ENCODE results near the gene AMIGO3.

The AMIGO3 gene

DNA sequence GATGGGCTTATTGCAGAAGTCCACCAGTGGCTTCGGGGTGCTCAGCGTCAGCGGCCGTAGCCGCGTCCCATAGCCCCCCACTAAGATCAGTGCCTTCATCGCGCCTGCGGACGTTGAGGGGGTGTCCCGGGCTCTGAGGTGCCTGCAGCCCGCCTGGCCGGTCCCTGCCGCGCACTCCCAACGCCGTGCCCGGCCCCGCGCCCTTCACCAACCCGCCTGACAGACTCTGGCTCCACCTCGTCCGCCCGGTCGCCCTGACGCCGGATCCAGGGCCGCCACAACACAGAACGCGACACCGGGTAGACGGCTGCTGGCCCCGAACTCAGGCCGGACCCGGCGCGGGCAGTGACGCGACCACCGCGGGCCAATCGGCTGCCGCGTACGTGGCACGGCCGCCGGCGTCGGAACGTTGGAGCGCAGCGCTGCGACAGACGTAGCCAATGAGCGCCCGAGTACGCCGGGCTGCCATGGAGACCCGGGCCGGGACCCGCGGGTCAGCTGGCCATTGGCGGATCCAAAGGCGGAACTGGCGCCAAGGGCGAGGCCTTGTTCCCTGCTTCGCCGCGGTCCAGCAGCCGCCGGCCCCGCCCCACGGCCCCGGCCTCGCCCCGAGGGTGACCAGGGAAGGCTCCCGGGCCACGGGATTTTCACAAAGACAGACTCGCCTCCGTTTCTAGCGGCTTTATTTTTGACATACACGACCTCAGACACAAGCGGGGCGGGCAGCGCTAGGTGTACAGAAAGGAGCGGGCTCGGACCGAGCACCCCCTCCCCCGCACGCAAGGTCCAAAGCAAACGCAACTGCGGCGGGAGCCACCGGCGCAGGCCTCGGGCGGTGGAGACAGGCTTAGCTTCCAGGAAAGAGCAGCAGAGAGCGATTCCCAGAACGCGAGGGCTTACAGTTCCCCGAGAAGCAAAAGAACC is 4.4 kb upstream of the AMIGO3 start, which contains the start of gene GMPPB:
GMPPB (minus strand) TSS at position 324 of the 924 bp plus-strand sequence; CDS start at position 99, 225 bp downstream.
- peak; percentile 95 for DNase-seq

- DNase-seq = peak; percentile 67
Measured at GRCh38 chr3:49723296-49723627, 3.8 kb upstream of the AMIGO3 start.

- no peak for DNase-seq
Measured at GRCh38 chr3:49722896-49723295, 3.4 kb upstream of the AMIGO3 start.

DNA sequence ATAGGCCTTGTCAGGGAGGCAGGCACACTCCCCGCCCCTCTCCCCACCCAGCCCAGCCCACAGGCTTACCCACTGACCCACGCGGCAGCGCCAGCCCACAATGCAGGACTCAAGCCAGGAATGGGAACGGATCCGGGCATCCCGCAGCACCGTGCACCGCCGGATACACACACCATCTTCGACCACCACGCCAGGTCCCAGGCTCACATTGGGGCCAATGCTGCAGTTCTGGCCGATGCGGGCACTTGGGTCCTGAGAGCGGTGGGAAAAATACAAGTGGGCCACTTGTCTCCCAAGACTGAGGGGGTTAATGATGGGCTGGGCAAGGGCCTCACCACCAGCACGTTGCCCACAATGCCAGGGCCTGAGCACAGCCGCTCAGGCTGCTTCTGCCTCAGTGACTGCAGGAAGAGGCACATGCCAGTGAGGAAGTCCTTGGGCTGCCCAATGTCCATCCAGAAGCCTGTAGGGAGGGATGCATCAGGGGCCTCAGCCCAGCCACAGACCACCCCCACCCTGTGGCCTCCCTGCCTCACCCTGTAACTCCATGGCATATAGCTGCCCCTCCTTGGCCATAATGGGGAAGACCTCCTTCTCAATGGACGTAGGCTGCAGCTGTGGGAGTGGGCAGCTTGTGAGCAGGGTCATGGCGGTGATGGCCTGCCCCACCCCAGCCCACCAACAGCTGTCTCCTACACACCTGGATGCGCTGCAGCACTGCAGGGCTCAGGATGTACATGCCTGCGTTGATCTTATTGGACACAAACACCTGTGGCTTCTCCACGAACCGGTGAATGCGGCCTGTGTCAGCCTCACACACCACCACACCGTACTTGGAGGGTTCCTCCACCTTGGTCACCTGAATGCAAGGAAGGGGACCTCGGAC is 2.7 kb upstream of the AMIGO3 start:
- DNase-seq = no peak

DNA sequence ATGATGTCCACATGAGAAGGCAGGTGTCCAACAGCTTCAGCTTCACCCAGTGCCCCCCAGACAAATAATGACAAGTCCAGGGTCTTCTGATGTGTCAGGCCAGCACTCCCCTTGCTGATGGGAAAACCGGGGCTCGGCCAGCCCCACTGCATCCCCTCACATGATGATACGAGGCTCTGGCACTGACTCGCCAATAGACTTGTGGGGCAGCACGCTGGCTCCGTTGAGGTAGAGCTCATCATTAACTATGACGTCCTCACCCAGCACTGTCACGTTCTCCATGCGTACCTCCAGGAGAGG is 2.1 kb upstream of the AMIGO3 start:
- no peak for DNase-seq

DNA sequence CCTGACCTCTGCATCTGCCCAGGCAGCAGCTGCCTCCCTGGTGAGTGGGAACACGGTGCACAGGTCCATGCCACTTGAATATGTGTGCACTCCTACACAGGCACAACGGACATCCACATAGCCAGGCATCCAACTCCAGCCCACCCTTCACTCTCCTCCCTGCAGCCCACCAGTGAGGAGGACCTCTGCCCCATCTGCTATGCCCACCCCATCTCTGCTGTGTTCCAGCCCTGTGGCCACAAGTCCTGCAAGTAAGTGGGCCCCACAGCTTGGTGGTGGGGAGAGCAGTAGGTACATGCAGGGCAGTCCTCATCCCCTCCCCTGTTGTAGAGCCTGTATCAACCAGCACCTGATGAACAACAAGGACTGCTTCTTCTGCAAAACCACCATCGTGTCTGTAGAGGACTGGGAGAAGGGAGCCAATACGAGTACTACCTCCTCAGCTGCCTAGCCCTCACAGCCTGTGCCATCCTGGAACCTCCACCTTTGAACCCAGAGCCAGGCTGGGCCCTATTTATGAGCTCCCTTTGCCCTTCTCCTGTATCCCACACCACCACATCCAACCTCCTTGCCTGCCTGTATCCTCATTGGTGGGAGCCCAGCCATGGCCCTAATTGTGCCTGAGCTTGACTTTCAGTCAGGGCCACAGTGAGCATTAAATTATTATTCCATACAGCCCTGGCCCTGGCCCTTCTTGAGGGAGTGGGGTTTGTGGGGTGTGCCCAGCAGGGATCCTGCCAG is 1.5 kb upstream of the AMIGO3 start:
- no peak for DNase-seq

- DNase-seq = no peak
Measured at GRCh38 chr3:49718858-49719213, 648 bp downstream of the AMIGO3 start.

DNA sequence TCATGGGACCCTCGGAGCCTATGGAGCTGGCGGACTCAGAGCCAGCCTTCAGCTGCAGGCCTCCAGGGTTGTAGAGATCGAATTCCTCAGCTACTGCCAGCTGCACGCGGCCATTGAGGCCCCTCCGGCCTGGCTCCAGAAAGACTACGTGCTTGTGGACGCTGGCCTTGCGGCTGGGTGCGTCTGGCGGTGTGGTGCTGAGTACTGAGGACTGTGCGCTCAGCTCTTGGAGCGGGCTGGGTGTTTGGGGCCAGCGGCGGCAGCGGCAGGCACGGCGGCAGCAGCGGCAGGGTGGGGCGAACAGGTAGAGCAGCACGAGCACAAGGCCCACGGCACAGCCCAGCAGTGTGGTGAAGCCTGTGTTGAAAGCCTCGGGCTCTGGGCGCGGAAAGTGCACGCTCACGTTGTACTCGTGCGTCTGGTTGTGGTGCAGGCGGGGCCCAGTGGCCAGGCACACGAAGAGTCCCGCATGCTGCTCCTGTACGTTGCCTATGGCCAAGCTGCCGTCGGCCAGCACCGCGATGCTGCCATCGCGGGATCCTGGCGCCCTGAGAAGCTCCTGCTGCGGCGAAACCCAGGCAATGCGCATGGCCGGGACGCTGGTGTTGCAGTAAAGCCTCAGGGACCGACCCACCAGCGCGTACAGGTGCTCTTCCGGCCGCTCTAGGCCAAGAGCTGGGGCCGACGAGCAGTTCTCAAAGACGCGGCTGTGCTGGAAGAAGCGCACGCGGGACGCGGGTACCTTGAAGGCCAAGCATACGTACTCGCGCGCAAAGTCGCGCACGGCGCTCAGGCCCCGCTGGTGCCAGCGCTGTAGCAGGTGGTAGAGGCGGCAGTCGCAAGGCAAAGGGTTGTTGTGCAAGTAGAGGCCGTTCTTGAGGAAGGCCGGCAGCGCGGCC is 1.3 kb downstream of the AMIGO3 start:
- DNase-seq = no peak

DNA sequence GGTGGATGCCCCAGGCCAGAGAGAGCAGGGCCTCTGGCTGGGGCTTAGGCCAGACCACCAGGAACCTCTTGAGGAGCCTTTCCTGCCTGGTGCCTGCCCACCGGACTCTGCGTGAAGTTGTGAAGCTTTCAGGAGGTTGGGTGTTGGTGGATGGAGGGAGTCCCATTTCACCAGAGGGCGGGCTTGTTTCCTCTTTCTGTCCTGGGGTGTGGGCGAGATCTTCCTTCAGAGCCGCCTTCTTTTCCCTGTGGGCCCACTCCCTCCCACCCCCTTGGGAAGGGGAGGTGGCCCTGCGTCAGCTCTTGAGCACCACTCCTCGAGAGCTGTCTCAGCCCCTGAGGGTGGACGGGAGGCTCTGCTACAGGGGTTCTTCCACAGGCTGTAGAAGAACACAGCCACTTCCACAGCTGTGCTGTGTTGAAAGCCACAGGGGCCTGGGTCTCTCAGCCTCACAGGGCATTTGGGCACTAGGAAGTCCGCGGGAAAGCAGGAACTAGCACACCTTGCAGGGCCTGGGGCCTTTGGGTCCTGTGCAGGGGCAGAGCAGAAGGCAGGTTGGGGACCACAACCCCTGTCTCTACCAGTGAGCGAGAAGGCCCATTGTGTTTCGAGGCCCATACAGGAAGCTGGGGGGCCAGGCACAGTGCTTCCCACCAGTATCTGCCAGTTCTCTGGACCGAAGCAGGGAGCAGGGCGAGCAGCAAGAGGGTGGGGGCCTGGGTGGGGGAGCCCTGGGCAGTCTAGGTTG is 2.1 kb downstream of the AMIGO3 start:
- DNase-seq = no peak

DNA sequence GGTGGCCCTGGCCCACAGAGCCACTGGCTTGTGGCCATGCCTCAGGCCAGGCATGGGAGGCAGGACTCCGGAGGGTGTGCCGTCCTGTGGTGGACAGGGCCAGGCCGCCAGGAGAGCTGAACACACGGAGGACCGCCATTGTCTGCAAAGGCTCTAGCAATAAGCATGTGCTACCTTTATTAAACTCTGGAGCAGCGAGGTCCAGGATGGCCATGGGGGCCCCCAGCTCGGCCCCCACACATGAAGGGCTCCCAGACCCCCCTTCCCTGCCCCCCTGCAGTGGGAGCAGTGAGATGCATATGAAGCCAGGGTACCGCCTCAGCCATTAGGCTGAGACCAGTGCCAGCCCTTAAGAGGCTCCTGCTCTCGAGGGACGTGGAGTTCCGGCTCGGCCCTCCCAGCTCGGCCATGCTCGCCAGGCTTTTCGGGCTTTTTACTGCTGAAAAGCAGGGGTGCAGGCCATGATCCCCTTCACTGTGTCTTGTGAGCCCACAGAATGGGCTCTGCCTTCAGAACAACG is 2.7 kb downstream of the AMIGO3 start:
- no peak for DNase-seq

DNA sequence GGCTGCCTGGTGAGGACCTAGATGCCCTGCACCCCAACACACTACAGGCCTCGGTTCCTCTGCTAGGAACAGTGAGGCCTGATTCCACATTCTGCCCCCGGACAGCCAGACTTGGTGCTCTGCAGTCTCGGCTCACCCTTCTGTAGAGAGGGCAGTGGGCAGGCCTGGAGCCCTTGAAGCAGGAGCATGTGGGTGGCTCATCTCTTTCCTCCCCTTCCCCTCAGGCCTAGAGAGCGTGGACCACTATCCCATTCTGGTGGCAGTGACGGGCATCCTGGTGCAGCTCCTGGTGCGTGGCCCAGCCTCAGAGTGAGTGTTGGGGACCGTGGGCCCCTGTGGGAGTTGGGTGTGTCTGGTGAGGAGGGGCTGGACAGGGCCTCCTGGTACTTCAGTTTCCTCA is 3.3 kb downstream of the AMIGO3 start:
- DNase-seq = no peak

DNA sequence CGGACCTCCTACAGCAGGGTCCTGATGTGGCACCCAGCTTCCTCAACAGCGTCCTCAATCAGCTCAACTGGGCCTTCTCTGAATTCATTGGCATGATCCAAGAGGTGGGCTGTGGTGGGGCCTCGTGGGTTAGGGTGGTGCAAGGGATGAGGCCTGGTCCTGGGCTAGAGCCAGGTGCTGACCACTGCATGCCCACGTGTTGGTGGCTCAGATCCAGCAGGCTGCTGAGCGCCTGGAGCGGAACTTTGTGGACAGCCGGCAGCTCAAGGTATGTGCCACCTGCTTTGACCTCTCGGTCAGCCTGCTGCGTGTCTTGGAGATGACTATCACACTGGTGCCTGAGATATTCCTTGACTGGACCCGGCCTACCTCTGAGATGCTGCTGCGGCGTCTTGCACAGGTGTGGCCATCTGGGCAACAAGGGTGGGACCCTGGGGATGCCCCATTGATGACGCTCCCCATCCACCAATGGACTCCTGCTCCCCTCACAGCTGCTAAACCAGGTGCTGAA is 3.8 kb downstream of the AMIGO3 start:
- no peak for DNase-seq

DNA sequence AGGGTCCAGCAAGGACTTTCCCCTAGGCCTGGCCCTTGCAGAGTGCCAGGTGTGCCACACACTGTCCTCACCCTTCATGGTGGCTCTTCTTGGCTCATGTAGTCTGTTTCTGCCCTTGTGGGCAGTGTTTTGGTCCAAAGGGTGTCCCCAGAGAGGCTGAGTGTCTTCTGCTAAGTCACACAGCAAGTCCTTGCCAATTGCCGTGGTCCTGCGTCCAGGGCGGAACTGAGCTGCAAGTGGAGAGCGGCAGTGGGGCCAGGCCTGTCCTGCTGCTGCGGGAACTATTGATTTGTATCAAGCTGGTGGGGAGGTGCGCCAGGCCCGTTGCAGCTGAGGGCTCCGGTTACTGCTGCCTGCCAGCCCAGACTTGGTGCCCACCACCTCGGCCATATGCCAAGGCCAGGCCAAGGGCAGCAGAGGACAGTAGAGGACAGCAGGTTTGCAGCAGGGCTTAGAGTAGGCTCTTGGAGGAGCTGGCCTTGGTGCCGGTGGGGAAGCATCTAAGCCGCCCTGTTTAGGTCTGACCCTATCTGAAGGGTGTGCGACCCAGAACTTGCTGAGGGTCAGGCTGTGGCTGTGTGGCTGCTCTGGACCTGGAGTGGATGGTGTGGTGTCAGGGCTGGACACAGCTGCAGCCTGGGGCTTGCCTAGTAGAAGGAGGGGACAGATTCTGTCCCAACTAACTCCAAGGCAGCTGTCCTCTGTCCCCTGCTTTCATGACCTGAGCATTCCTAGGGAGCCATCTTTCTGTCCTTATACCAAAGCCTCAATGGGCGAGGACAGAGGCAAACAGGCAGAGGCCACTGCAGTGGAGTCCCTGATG is 4.5 kb downstream of the AMIGO3 start:
- no peak for DNase-seq

DNA sequence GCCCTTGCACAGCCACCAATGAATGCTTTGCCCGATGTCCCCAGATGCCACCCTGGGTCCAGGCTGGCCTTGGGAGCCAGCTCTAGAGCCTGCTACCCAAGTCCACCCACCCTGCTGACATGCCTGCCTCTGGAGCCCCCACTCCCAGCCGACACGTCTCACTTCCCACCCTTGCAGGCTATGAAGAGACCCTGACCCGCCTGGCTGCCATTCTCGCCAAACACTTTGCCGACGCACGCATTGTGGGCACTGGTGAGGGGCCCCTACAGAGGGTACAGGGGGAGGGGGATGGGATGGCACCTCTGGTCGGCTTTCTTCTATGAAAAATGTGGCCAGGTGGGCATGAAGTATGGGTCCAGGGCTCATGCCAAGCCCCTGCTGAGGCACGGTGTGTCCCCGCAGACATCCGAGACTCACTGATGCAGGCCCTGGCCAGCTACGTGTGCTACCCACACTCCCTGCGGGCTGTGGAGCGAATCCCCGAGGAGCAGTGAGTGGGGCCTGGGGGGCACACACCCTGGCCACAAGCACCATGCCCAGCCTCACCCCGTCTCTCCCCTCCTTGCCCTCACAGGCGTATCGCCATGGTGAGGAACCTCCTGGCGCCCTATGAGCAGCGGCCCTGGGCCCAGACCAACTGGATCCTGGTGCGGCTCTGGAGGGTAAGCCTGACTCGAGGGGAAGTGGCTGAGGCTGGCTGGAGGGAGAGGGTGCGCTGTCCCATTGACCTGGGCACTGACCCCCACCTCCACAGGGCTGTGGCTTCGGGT is 6.0 kb downstream of the AMIGO3 start:
- DNase-seq = no peak

DNA sequence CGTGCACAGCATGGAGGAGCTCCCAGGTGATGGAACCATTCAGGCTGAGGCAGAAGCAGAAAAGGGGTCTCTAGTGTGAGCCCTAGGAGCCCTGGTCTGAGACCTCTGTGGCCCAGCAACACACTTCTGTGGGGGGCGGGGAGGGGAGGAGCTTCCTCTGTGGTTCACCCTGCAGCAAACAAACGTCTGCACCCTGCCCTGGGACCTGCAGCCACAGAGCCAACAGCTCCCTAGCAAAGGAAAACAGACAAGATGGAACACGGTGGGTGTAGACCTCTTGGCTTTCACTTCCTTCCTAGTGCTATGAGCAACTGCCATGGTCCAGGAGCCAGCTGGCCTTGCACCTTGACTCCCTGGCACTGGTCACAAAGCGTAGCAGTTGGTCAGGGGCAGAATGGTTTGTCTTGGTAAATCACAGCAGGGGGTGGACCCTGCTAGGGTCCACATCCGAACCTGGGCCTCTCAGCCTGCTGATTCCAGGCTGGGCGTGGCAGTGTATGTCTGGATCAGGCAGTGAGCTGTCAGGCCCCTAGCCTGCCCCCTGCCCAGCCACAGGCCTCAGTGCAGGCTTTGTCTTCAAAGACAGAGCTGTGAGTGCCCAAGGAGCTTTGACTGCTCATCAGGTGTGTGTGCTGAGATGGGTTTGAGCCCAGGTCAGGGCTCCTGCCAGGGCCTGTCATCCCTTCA is 6.7 kb downstream of the AMIGO3 start:
- no peak for DNase-seq

DNA sequence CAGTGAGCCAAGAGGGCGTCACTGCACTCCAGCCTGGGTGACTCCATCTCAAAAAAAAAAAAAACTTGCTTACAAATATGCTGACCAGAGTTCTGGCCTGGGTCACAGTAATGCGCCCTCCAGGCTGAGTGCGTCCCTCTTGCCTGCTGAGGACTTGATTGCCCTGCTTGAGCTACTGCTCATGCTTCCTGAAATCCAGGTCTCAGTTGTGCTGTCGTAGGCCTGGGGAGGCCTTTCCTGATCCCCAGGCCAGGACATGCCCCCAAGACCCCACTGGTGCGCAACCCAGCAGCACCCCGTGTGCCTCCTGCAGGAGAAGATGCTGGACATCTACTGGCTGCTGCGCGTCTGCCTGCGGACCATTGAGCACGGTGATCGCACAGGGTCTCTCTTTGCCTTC is 7.3 kb downstream of the AMIGO3 start:
- no peak for DNase-seq

DNA sequence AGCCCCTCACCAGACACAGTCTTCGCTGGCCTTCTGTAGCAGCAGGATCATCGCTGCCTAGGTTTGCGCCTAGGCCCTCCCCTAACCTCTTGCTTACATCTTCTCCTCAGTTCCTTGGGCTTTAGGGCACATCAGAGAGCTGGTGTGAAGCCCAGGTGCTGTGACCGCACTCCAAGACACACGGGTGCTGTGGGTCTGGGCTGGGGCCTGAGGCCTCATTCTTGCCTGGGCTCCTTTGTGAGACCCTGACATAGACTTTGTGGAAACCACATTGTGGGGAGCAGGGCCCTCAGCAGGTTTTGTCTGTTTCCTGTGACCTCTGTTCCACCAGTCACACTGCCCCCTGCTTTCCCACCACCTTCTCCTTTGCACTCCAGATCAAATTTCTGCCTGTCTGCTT is 8.0 kb downstream of the AMIGO3 start:
- no peak for DNase-seq

DNA sequence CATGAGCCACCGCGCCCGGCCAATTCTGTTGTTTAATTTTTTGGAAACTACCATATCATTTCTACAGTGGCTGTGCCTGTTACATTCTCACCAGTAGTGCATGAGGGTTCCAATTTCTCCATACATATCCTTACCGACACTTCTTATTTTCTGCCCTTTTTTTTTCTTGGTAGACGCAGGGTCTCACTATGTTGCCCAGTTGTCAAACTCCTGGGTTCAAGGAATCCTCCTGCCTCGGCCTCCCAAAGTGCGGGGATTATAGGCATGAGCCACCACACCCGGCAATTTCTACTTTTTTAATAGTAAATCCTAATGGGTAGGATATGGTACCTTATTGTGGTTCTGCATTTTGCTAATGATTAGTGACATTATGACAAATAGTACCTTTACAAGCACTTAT is 9.6 kb downstream of the AMIGO3 start:
- DNase-seq = no peak

DNA sequence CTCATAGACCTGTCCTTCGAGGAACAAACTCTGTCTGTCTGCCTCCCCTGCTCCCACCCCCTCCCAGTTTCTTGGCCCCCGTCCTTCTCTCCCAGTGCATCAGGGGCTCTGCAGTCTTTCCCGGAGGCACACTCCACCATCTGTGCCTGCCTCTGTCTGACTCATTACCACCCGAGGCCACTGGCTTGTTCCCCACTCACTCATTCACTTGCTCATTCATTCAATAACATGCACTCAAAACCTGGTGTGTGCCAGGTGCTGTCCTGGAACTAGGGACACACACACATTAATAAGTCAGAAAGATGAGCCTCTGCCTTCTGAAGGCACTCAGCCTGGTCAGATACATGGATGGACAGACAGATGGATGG is 12.4 kb downstream of the AMIGO3 start:
- no peak for DNase-seq

Data from stimulated activated CD4-positive, alpha-beta T cell treated with anti-CD3 and anti-CD28 coated beads, Interleukin-1b, Interleukin-23, amount 100 ng/mL, for 48 hours (primary cell).